Kidney (tissue), 14 donors: Measurements from ENCODE around the gene PIGL. TPM values are rescaled to one million over a fixed set of nuclear protein-coding genes. Genes with fewer than 3 reads are reported as not detected.
A peak's percentile ranks its signal among the peaks of the same experiment; 100 is the strongest.
"Not testable (repeated sequence)": the region's sequence is repeated elsewhere in the genome, so short reads cannot be mapped to it uniquely, and the experiment has no call there.

ENCODE experiments used
- DNase-seq, 5 donors: peaks; one replicate each; pipeline ENCODE4 v3.0.0-alpha.2; 2013 to 2020
- FAIRE-seq: peaks from 2 replicates; lab custom pipeline; 2012; peaks lifted over from hg19 to GRCh38; lab: Jason Lieb, UNC
- H3K27ac ChIP-seq, 2 donors: one replicate each; pipeline ENCODE4 v1.7.0; 2013; ENCODE audit warnings: low read depth in 2 of 2, low read length in 2 of 2, inconsistent platforms in 1 of 2
- H3K27me3 ChIP-seq: one replicate; pipeline ENCODE4 v1.7.1; 2013; ENCODE audit warnings: low read length, inconsistent platforms; ENCODE audit not compliant: control insufficient read depth, insufficient read depth
- H3K36me3 ChIP-seq, 3 donors: one replicate each; pipeline versions ENCODE4 v1.7.0 to v1.7.1; 2013; ENCODE audit warnings: low read length in 3 of 3, control low read depth in 1 of 3, inconsistent platforms in 1 of 3; ENCODE audit not compliant: insufficient read depth in 3 of 3, control insufficient read depth in 2 of 3
- H3K4me1 ChIP-seq, 3 donors: one replicate each; pipeline versions ENCODE4 v1.7.0 to v1.7.1; 2013; ENCODE audit warnings: low read length in 3 of 3, inconsistent platforms in 1 of 3, low read depth in 1 of 3; ENCODE audit not compliant: control insufficient read depth in 2 of 3, insufficient read depth in 2 of 3
- H3K4me3 ChIP-seq, 3 donors: one replicate each; pipeline versions ENCODE4 v1.7.0 to v1.8.1; 2013; ENCODE audit warnings: low read length in 3 of 3, control low read depth in 1 of 3, inconsistent platforms in 1 of 3
- H3K9ac ChIP-seq, 3 donors: one replicate each; pipeline versions ENCODE4 v1.7.0 to v1.7.1; 2013; ENCODE audit warnings: low read length in 3 of 3, control low read depth in 1 of 3, inconsistent platforms in 1 of 3
- H3K9me3 ChIP-seq, 3 donors: one replicate each; pipeline versions ENCODE4 v1.7.0 to v1.7.1; 2013; ENCODE audit warnings: low read length in 3 of 3, control low read depth in 1 of 3, inconsistent platforms in 1 of 3; ENCODE audit not compliant: control insufficient read depth in 2 of 3, insufficient read depth in 1 of 3
- intact Hi-C: fragments of 100-400 bp; cut with DNase I; formaldehyde crosslinking; loops from one replicate; pipeline ENCODE4 v1.11.1; 2022
- polyA plus RNA-seq: library from polyadenylated mRNA; stranded (reverse); fragments of 350-450 nt; fragmentation: Illumina TruSeq; extraction: RNeasy Lipid Tissue Mini Kit (QIAGEN cat#74804); gene quantifications from one replicate; pipeline ENCODE4 v1.2.3, GENCODE V29; 2014; ENCODE audit warnings: low read depth, low replicate concordance; ENCODE audit not compliant: insufficient read depth
- total RNA-seq: library from RNA; stranded (reverse); fragmentation: NEBNext Ultra II Directional; extraction: Animal tissue kit (Norgen Biotek cat#: 25700); gene quantifications from one replicate; pipeline ENCODE4 v1.2.1, GENCODE V29; 2021
- TF ChIP-seq, protein P1 (sequence below): IDR thresholded peaks from 3 replicates; pipeline ENCODE4 v1.5.1; 2012; ENCODE audit warnings: mild to moderate bottlenecking, moderate library complexity, borderline replicate concordance; ENCODE audit not compliant: insufficient read depth; ENCODE audit errors: extremely low read depth
- donor health status: control.
- donor health status: control.
- donor health status: control.
- donor health status: control.
- donor health status: control.
- donor health status: DM: yes; HTN: yes; CAD: no.
- donor health status: Normal renal cell carcinoma (clear cell type).

The PIGL gene
- total and polyA plus RNA-seq, 2 donors from 2014 or later = 13.6 to 33.5 TPM

DNA sequence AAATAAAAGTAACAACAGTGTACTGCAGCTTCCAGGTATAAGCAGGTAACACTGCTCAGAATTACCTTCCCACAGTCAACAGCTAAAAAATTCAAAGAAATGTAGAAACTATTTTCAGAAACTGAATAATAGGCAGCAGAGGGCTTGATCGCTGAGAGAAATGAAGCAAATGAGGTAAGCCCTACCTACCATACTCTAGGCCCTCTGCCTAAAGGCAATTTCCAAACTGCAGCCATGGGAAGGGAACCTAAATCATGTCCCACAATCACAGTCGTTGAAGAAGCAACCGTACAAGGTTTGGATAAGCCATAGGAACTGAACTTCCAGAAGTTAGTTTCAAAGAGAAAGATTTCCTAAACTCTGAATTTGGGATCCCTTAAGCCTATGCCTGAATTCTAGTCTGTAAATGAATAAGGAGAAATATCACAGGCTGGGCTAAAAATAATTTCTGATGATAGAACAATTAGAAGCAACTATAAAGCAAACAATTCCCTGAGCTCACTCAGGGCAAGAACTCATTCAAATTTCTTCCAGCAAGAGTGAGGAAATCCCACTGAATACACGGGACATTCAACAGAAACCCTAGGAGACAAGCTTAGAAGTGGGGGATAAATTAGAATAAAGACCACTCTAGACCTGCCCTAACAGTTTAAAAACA is 26.2 kb upstream of the PIGL start:
- DNase-seq (no peak), FAIRE-seq (no peak)
- no peaks in the 10 kb centered on the region for H3K4me1 ChIP-seq
- H3K9me3 ChIP-seq = no peaks in the 10 kb centered on the region
- H3K36me3 ChIP-seq = peaks cover 2 to 14% (median 2%) of the 10 kb centered on the region in 3 donors
- H3K27me3 ChIP-seq = no peaks in the 10 kb centered on the region
- H3K9ac ChIP-seq = no peak overlapping the region
- H3K4me3 ChIP-seq = no peak overlapping the region
- TF ChIP-seq, protein P1, sequence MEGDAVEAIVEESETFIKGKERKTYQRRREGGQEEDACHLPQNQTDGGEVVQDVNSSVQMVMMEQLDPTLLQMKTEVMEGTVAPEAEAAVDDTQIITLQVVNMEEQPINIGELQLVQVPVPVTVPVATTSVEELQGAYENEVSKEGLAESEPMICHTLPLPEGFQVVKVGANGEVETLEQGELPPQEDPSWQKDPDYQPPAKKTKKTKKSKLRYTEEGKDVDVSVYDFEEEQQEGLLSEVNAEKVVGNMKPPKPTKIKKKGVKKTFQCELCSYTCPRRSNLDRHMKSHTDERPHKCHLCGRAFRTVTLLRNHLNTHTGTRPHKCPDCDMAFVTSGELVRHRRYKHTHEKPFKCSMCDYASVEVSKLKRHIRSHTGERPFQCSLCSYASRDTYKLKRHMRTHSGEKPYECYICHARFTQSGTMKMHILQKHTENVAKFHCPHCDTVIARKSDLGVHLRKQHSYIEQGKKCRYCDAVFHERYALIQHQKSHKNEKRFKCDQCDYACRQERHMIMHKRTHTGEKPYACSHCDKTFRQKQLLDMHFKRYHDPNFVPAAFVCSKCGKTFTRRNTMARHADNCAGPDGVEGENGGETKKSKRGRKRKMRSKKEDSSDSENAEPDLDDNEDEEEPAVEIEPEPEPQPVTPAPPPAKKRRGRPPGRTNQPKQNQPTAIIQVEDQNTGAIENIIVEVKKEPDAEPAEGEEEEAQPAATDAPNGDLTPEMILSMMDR = no peak
- H3K27ac ChIP-seq = no peak overlapping the region
- intact Hi-C loops = no loop called here

DNA sequence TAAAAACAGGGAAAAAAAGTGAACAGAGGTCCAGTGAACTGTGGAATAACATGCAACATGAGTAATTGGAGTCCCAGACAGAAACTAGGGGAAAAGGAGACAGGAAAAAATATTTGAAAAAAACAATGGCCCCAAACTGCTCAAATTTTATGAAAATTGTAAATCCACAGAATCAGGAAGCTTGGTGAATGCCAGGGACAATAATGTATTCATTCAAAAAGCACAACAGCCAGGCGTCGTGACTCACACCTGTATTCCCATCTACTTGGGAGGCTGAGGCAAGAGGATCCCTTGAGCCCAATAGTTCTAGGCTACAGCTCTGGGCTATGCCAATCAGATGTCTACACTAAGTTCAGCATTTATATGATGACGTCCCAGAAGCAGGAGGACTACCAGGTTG is 25.4 kb upstream of the PIGL start:
- Histone ChIP-seq H3K36me3 (peaks cover 0 to 11% (median 2%) of the 10 kb centered on the region in 3 donors), H3K9ac (no peak overlapping the region), H3K27me3 (no peaks in the 10 kb centered on the region), H3K9me3 (no peaks in the 10 kb centered on the region), H3K4me3 (no peak overlapping the region), H3K4me1 (no peaks in the 10 kb centered on the region), H3K27ac (no peak overlapping the region)
- intact Hi-C loops = no loop called here
- FAIRE-seq (no peak), DNase-seq (no peak)
- TF ChIP-seq, protein P1 = no peak

DNA sequence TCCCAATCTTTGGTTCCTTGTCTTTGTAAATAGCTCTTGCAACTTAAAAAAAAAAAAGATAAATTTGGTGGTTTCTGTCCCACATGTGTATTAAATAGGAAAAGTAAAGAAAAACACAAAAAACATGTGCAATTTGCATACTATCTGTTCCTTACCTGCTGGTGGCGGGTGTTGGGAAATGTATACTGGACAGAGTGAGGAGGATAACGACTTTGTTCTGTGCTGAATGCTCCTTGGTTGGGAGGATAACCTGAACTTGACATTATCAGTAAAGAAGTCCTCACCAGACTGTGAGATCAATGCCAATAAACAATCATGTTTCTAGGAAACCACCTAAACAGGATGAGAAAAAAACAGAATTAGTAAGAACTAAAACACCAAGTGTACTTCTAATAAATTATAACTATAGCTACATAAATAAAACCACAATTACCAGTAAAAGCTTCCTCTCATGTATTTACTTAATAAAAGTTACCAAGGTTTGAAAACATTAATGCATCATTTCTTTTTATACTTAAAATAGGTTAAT is 22.6 kb upstream of the PIGL start:
- intact Hi-C loops, H3K27ac ChIP-seq, H3K27me3 ChIP-seq, H3K9ac ChIP-seq, DNase-seq, H3K4me3 ChIP-seq, H3K4me1 ChIP-seq, H3K9me3 ChIP-seq: not testable (repeated sequence)
- peak; percentile 88 for FAIRE-seq
- H3K36me3 ChIP-seq = peaks cover 0 to 11% (median 4%) of the 10 kb centered on the region in 3 donors

DNA sequence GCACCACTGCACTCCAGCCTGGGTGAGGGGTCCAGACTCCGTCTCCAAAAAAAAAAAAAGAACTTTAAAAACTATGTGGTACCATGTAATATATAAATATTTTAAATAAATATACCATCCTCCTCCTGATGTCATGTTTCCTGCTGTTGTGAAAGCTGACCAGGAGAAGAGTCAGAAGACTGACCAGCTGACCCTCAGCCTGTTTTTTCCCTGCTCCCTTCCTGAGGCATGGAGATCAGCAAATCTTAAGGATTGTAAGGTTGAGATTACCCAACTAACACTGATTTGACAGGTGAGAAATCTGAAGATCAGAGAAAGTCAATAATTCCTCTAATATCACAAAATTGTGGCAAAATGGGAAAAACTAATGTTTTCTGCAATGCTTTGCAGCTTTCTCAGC is 19.7 kb upstream of the PIGL start:
- Histone ChIP-seq H3K36me3 (peaks cover 0 to 11% (median 4%) of the 10 kb centered on the region in 3 donors), H3K4me3 (no peak overlapping the region), H3K27me3 (no peaks in the 10 kb centered on the region), H3K4me1 (peaks cover 0 to 10% (median 3%) of the 10 kb centered on the region in 3 donors), H3K9ac (no peak overlapping the region), H3K9me3 (no peaks in the 10 kb centered on the region), H3K27ac (no peak overlapping the region)
- no peak for DNase-seq
- FAIRE-seq = no peak
- intact Hi-C loops = no loop called here
- TF ChIP-seq, protein P1 = no peak
